CD4-positive, alpha-beta T cell treated with Interleukin-10 for 1 hour (primary cell): ENCODE measurements around the gene PRPF39.
"Not testable (repeated sequence)": the region's sequence is repeated elsewhere in the genome, so short reads cannot be mapped to it uniquely, and the experiment has no call there.

ENCODE experiments used
- DNase-seq: peaks from one replicate; pipeline ENCODE4 v3.0.0-alpha.2; 2020

Gene PRPF39, protein sequence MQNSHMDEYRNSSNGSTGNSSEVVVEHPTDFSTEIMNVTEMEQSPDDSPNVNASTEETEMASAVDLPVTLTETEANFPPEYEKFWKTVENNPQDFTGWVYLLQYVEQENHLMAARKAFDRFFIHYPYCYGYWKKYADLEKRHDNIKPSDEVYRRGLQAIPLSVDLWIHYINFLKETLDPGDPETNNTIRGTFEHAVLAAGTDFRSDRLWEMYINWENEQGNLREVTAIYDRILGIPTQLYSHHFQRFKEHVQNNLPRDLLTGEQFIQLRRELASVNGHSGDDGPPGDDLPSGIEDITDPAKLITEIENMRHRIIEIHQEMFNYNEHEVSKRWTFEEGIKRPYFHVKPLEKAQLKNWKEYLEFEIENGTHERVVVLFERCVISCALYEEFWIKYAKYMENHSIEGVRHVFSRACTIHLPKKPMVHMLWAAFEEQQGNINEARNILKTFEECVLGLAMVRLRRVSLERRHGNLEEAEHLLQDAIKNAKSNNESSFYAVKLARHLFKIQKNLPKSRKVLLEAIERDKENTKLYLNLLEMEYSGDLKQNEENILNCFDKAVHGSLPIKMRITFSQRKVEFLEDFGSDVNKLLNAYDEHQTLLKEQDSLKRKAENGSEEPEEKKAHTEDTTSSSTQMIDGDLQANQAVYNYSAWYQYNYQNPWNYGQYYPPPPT

DNA sequence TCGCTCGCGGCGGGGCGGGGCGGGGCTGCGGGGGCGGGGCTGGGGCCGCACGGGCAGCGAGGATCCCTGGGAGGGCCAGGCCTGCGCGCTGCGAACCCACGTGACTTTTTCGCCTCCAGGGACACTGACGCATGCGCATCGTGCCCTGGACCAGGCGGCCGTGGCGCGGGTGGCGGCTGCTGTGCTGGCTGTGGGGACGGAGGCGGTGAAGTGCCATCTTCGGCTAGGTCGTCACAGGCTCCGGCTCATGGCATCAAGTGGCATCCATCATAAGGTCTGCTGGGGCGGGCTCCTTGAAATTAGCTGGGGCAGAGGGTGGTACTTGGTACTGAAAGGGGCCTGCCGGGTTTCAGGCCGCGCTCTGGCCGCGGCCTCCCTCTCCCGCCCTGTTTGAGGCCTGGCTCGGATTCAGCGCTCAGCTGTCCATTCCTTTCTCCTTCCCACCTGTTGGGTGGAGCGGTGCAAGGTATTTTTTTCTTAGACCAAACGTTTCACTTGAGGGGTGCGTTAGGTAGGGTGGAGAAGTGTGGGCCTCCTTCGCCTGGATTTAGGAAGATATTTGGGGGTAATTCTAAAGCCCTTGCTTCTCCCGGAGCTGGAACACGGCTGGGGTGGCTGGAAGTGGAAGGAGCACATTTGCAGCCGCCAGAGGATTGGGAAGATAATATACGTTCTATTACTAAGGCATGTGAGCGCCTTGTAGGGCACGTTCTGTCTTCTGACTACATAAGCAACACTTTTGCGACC, at the start of gene PRPF39:
Gene PRPF39, plus strand, starts transcription at position 141 of the 747 bp plus-strand sequence. CDS start 11,124 bp downstream, outside the sequence.
- peak; percentile 96 for DNase-seq

DNA sequence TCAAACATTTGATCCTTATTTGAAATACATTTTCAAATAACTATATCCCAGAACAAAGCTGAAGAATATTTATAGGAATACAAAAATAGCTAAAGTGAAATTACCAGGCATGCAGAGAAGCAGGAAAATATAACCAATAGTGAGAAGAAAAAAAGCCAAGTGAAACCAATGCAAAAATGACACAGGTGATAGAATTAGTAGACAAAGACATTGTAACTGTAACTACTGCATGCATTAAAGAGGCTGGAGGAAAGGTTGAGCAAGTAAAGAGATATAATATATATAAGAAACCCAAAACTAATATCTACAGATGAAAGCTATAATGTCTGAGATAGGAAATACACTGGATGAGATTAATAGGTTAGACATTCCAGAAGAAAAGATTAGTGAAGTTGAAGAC, 49.2 kb upstream of the PRPF39 start:
- no peak for DNase-seq

GRCh38 chr14:45038256-45038655, 45.7 kb upstream of the PRPF39 start:
- DNase-seq, result no peak

DNA sequence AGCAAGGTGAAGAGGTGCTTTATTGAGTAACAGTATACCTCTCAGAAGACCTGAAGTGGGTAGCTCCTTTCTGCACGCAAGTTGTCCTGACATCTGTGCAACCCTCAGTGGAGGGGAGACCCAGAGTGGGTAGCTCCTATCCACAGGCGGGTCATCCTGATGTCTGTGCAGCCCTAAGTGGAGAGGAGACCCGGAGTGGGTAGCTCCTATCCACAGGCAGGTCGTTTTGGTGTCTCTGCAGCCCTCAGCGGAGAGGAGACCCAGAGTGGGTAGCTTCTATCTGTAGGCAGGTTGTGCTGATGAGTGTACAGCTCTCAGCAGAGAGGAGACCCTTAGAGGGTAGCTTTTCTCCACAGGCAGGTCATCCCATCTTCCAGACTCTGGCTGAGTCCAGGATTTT, 45.1 kb upstream of the PRPF39 start:
- no peak for DNase-seq

DNA sequence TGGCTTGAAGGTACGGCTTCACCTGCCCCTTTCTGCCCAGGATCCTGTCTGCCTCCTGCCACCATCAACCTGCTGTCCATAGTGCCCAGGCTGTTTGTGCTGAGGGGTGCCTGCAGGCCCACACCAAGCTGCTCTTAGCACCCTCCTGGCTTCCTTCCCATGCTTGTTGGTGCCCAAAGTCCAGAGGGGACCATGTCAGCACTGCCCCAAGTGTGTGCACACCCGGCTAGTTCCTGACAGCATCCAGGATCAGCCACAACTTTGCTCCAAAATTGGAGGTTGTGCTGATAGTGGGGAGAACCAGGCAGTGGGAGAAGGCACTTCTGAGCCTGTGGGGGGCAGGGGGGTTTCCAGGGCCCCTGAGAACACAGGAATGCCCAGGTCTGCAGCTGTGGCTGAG, 44.5 kb upstream of the PRPF39 start:
- no peak for DNase-seq

DNA sequence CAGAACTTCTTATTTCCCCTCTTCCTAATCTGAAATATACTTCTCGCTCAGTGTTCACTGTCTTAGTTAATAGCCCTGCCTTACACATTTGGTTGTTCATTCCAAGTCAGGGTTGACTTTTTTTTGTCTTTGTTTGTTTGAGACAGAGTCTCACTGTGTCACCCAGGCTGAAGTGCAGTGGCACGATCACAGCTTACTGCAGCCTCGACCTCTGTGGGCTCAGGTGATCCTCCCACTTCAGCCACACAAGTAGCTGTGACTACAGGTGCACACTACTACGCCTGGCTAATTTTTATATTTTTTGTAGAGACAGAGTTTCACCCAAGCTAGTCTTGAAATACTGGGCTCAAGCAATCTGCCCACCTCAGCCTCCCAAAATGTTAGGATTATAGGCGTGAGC, 42.3 kb upstream of the PRPF39 start:
- DNase-seq, result no peak

GRCh38 chr14:45044638-45045037, 39.3 kb upstream of the PRPF39 start:
- no peak for DNase-seq

GRCh38 chr14:45048385-45048784, 35.5 kb upstream of the PRPF39 start:
- no peak for DNase-seq

DNA sequence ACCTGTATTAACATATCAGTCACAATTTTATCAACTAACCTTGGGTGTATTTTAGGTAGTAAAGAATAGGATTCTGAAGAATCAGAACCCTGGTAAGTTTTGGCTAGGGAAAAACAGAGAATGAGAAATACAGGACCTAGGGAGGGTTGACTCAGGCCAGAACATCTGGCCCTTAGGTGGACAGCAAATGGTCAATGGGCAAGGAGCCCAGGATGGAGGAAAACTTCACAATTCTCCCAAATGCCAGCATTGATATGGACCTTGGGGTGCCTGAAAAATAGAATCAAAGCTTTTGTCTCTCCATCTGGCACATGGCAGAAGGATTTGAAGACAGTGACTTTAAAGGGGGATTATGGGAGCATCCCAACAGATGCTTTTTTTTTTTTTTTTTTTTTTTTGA, 32.7 kb upstream of the PRPF39 start:
- DNase-seq, result no peak

- DNase-seq, result no peak
Measured at GRCh38 chr14:45051896-45052295, 32.0 kb upstream of the PRPF39 start.

- no peak for DNase-seq
Measured at GRCh38 chr14:45057349-45057748, 26.6 kb upstream of the PRPF39 start.

DNA sequence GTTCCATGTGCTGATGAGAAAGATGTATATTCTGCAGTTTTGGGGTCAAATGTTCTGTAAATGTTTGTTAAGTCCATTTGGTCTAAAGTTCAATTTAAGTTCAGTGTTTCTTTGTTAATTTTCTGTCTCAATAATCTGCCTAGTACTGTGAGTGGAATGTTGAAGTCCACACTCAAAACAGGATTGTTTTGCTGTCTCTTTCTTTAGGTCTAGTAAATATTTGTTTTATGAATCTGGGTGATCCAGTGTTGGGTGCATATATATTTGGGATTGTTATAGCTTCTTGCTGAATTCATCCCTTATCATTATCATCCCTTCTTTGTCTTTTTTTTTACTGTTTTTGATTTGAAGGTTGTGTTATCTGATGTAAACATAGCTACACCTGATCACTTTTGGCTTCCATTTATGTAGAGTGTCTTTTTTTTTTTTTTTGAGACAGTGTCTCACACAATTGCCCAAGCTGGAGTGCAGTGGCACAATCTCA, 26.0 kb upstream of the PRPF39 start:
- no peak for DNase-seq

- DNase-seq, result no peak
Measured at GRCh38 chr14:45060551-45060950, 23.4 kb upstream of the PRPF39 start.

DNA sequence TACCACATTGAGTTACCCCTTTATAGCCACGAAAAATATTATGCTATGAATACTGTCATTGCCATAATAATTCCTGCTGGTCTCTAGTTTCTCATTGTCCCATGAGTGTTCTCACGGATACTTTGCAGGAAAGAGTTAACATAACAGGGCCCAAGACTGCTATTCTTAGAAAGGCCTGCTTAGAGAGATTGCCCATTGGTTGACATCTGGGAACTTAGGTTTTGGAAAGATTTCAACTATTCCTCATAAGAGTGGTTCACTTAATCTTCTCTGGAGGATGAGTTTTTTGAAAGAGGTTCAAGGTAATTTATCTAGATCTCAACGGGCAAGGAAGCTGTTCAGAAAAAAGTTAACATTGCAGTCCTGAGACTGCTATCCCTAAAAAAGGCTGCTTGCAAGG, 18.4 kb upstream of the PRPF39 start:
- DNase-seq, result no peak

- no peak for DNase-seq
Measured at GRCh38 chr14:45065956-45066355, 18.0 kb upstream of the PRPF39 start.

DNA sequence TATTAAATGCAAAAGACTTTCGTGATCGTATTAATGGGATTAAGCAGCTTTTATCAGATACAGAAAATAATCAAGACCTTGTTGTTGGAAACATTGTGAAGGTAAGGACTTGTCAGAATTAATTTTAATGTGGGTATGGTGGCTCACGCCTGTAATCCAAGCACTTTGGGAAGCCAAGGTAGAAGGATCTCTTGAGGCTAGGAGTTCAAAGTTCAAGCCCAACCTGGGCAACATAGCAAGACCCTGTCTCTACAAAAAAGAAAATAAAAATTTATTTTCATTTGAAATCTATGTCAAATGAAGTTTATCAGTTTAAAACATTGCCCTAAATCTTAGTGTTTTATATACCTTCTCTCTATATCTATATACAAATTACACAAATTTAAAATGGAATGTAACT, 17.2 kb upstream of the PRPF39 start:
- DNase-seq, result no peak

- no peak for DNase-seq
Measured at GRCh38 chr14:45068396-45068795, 15.5 kb upstream of the PRPF39 start.

DNA sequence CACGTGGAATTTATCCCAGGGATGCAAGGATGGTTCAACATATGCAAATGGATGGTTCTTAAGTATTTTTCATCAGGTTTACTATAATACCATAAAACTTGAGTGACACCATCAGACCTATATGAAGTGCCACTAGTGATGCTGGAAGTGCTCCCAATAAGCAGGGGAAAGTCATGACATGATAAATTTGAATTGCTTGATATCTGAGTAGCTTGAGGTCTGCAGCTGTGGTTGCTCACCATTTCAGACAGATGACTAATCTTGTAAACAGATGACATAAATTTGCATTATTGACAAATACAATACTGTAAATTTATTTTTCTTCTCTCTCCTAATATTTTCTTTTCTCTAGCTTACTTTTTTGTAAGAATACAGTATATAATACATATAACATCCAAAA, 13.7 kb upstream of the PRPF39 start:
- no peak for DNase-seq

DNA sequence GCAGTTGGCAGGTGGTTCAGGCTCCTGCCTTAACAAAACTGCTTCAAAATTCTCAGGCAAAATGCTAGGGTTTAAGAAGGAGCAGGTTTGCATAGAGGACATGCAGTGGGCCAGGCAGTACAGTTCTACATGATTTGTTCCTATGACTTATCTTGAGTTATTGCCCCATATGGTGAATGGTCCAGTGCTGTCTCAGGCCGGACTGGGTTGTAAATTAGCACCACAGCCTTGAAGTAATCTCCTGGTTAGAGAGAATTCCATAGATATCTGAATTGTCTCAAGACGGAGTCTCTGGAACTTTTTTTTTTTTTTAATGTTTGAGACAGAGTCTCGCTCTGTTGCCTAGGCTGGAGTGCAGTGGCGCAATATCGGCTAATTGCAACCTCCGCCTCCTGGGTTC, 11.8 kb upstream of the PRPF39 start:
- DNase-seq, result no peak

DNA sequence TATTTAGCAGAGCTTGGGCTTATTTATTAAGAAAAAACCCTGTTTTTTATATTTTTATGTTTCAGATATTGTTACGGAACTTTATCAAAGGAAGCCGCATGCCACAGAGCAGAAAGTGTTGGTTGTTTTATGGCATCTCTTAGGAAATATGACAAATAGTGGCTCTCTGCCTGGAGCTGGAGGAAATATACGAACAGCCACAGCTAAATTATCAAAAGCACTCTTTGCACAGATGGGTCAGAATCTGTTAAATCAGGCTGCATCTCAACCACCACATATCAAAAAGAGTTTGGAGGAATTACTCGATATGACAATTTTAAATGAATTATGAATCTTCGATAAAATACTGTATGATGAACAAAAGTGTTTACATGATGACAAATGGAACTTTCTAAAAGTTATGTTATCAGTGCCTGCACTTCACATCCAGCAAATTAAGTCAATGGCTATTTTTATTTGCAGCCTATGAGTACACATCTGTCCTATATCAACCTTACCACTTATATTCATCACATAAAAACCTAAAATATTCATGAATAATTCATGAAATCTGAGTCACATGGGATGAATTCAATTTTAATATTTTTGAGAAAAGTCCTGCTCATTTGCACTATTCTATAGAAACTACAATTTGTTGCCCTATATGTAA, 10.6 kb upstream of the PRPF39 start:
- DNase-seq, result no peak

DNA sequence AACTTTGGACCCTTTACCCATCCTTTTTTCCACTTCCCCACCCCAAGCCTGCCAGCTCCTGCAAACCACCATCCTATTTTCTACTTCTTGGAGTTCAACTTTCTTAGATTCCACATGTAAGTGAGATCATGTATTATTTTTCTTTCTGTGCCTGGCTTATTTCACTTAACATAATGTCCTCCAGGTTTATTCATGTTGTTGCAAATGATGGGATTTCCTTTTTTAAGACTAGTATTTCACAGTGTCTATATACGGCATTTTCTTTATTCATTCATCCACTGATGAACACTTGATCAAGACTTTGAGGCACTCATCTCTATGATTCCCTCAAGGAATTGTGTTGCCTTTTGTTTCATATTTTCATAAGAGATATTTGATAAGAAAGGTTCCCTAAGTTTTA, 5.6 kb upstream of the PRPF39 start:
- no peak for DNase-seq

- not testable (repeated sequence) for DNase-seq
Measured at GRCh38 chr14:45080416-45080968, 3.4 kb upstream of the PRPF39 start.

- not testable (repeated sequence) for DNase-seq
Measured at GRCh38 chr14:45081096-45081495, 2.8 kb upstream of the PRPF39 start.
